22Rv1 (cell line): Measurements from ENCODE around the gene DTHD1.

Experiments
- CTCF ChIP-seq: fragments of 450-650 bp; IDR thresholded peaks from 2 replicates; pipeline ENCODE4 v1.5.1; 2017; ENCODE audit warnings: mild to moderate bottlenecking
- ZFX ChIP-seq: fragments of 450-650 bp; IDR thresholded peaks from 2 replicates; pipeline ENCODE4 v1.6.1; 2017; ENCODE audit warnings: antibody characterized with exemption, borderline replicate concordance

GRCh38 chr4:36341936-36342335 is 60.5 kb downstream of the DTHD1 start:
- no peak for TF ChIP-seq CTCF
- no peak for TF ChIP-seq ZFX
